ENCODE data around the gene ALDH3B1.
A peak's percentile ranks its signal among the peaks of the same experiment; 100 is the strongest.

ALDH3B1 gene

GRCh38 chr11:68014157-68014946 lies 4.2 kb downstream of the ALDH3B1 start:
- no peak for DNase-seq

GRCh38 chr11:68014947-68015447 lies 4.9 kb downstream of the ALDH3B1 start:
- DNase-seq = no peak

- DNase-seq = no peak
These were observed 5.3 kb downstream of the ALDH3B1 start for GRCh38 chr11:68015467-68015866.

- DNase-seq = no peak
These were observed 6.2 kb downstream of the ALDH3B1 start for GRCh38 chr11:68016161-68016903.

GRCh38 chr11:68016904-68017817 lies 7.0 kb downstream of the ALDH3B1 start:
- DNase-seq = no peak

- DNase-seq = no peak
These were observed 8.0 kb downstream of the ALDH3B1 start for GRCh38 chr11:68017980-68018729.

GRCh38 chr11:68018730-68019190 lies 8.6 kb downstream of the ALDH3B1 start:
- no peak for DNase-seq

- DNase-seq = no peak
These were observed 9.4 kb downstream of the ALDH3B1 start for GRCh38 chr11:68019486-68019885.

GRCh38 chr11:68020575-68020974 lies 10.4 kb downstream of the ALDH3B1 start:
- DNase-seq = no peak

- DNase-seq = no peak
These were observed 11.2 kb downstream of the ALDH3B1 start for GRCh38 chr11:68021167-68021787.

GRCh38 chr11:68022531-68022930 lies 12.4 kb downstream of the ALDH3B1 start:
- DNase-seq = no peak

GRCh38 chr11:68024508-68024907 lies 14.4 kb downstream of the ALDH3B1 start:
- no peak for DNase-seq

GRCh38 chr11:68025047-68025446 lies 14.9 kb downstream of the ALDH3B1 start:
- DNase-seq = no peak

- DNase-seq = no peak
These were observed 16.4 kb downstream of the ALDH3B1 start for GRCh38 chr11:68026391-68027105.

- no peak for DNase-seq
These were observed 17.5 kb downstream of the ALDH3B1 start for GRCh38 chr11:68027667-68028066.

GRCh38 chr11:68028802-68029545 lies 18.8 kb downstream of the ALDH3B1 start:
- DNase-seq = no peak

GRCh38 chr11:68030318-68031143 lies 20.4 kb downstream of the ALDH3B1 start, which contains the start of gene NDUFS8:
TSS of gene NDUFS8 (plus strand) at chr11:68030681. CDS start at chr11:68032152, 1,471 bp downstream.
- peak; percentile 99 for DNase-seq

- peak; percentile 32 for DNase-seq
These were observed 21.0 kb downstream of the ALDH3B1 start for GRCh38 chr11:68031144-68031464.

- DNase-seq = no peak
These were observed 21.9 kb downstream of the ALDH3B1 start for GRCh38 chr11:68032003-68032402.
